Osteoblast (primary cell): ENCODE measurements around the gene DENND1A. TPM values are rescaled to one million over a fixed set of nuclear protein-coding genes. Genes with fewer than 3 reads are reported as not detected.

Experiments used
- DNase-seq: peaks from one replicate; pipeline ENCODE4 v3.0.0; 2011; ENCODE audit warnings: low spot score, mixed read lengths; ENCODE audit not compliant: insufficient read length; ENCODE audit errors: missing footprints
- H2AFZ ChIP-seq: 2 replicates; pipeline ENCODE4 v1.6.0; 2011; ENCODE audit warnings: mild to moderate bottlenecking, low read length
- H3K27ac ChIP-seq: 2 replicates; pipeline ENCODE4 v1.5.1; 2011; ENCODE audit warnings: mild to moderate bottlenecking, low read depth, low read length, moderate library complexity
- H3K27me3 ChIP-seq: 2 replicates; pipeline ENCODE4 v1.6.0; 2012; ENCODE audit warnings: mild to moderate bottlenecking, control low read depth, inconsistent platforms, low read length, moderate library complexity; ENCODE audit not compliant: insufficient read depth
- H3K36me3 ChIP-seq: 2 replicates; pipeline ENCODE4 v1.5.1; 2011; ENCODE audit warnings: mild to moderate bottlenecking, low read length, control low read depth, moderate library complexity; ENCODE audit not compliant: insufficient read depth
- H3K4me1 ChIP-seq: 2 replicates; pipeline ENCODE4 v1.5.1; 2011; ENCODE audit warnings: mild to moderate bottlenecking, low read length, control low read depth, moderate library complexity; ENCODE audit not compliant: insufficient read depth
- H3K4me2 ChIP-seq: 2 replicates; pipeline ENCODE4 v1.6.0; 2011; ENCODE audit warnings: mild to moderate bottlenecking, low read length; ENCODE audit not compliant: insufficient read depth
- H3K4me3 ChIP-seq: fragments of 200-600 bp; sonication (generic); 3 replicates; pipeline ENCODE4 v1.5.1; 2012; ENCODE audit warnings: mild to moderate bottlenecking, low read length, inconsistent platforms; ENCODE audit not compliant: insufficient read depth
- H3K79me2 ChIP-seq: 2 replicates; pipeline ENCODE4 v1.6.0; 2012; ENCODE audit warnings: mild to moderate bottlenecking, low read length, control low read depth, inconsistent platforms; ENCODE audit not compliant: insufficient read depth
- H3K9me3 ChIP-seq: 2 replicates; pipeline ENCODE4 v1.5.1; 2011; ENCODE audit warnings: low read depth, low read length, control low read depth
- H4K20me1 ChIP-seq: 2 replicates; pipeline ENCODE4 v1.6.0; 2012; ENCODE audit warnings: mild to moderate bottlenecking, low read length, control low read depth; ENCODE audit not compliant: insufficient read depth
- total RNA-seq: library from RNA; depleted of rRNA; stranded (reverse); fragments of >200 nt; gene quantifications from 2 replicates; pipeline ENCODE4 v1.2.3, GENCODE V29; 2012
- TF ChIP-seq, protein P1 (sequence below): IDR thresholded peaks from 2 replicates; pipeline ENCODE4 v1.5.1; 2011; ENCODE audit warnings: mild to moderate bottlenecking, low read depth, low read length, moderate library complexity; ENCODE audit errors: extremely low read depth

DENND1A gene
- total RNA-seq, 1 donor, result 14.1 TPM

DNA sequence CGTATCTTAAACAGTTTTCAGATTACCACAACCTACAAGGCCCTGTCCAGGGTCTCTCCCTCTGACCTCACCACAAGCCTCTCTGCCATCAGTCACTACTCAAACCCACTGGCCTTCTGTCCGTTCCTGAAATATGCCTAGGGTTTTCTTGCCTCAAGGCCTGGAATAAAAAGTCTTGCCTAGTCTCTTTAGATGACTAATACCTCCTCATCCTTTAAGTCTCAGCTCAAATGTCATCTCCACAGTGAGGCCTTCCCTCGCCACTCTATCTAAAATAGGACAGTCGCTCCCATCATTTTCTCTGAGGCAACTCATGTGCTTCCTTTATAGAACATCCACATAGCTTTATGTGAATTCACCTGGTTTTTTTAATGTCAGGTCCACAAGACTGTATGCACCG is 5.2 kb downstream of the DENND1A start:
- Histone ChIP-seq H2AFZ (no peak overlapping the region), H3K9me3 (no peaks in the 10 kb centered on the region), H3K27ac (no peak overlapping the region), H3K79me2 (peaks cover 30% of the 10 kb centered on the region), H4K20me1 (peaks cover 40% of the 10 kb centered on the region), H3K27me3 (no peaks in the 10 kb centered on the region), H3K4me2 (no peak overlapping the region), H3K4me3 (no peak overlapping the region), H3K4me1 (peaks cover 22% of the 10 kb centered on the region), H3K36me3 (no peaks in the 10 kb centered on the region)
- no peak for DNase-seq
- TF ChIP-seq, protein P1, sequence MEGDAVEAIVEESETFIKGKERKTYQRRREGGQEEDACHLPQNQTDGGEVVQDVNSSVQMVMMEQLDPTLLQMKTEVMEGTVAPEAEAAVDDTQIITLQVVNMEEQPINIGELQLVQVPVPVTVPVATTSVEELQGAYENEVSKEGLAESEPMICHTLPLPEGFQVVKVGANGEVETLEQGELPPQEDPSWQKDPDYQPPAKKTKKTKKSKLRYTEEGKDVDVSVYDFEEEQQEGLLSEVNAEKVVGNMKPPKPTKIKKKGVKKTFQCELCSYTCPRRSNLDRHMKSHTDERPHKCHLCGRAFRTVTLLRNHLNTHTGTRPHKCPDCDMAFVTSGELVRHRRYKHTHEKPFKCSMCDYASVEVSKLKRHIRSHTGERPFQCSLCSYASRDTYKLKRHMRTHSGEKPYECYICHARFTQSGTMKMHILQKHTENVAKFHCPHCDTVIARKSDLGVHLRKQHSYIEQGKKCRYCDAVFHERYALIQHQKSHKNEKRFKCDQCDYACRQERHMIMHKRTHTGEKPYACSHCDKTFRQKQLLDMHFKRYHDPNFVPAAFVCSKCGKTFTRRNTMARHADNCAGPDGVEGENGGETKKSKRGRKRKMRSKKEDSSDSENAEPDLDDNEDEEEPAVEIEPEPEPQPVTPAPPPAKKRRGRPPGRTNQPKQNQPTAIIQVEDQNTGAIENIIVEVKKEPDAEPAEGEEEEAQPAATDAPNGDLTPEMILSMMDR, result no peak

DNA sequence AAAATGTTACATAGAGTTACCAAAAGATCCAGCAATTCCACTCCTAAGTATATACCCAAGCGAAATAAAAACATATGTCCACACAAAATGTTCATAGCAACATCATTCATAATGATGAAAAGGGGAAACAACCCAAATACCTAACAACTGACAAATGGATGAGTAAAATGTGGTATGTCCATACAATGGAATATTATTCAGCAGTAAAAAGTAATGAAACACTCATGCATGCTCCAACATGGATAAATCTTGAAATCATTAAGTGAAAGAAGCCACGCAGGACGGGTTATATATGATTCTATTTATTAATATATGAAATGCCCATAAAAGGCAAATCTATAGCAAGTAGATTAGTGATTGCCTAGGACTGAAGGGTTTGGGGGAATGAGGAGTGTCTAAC is 6.0 kb downstream of the DENND1A start:
- TF ChIP-seq, protein P1, result no peak
- Histone ChIP-seq H3K79me2 (peaks cover 27% of the 10 kb centered on the region), H2AFZ (no peak overlapping the region), H3K36me3 (no peaks in the 10 kb centered on the region), H3K4me1 (peaks cover 17% of the 10 kb centered on the region), H3K9me3 (no peaks in the 10 kb centered on the region), H3K4me3 (no peak overlapping the region), H3K4me2 (no peak overlapping the region), H3K27ac (no peak overlapping the region), H3K27me3 (no peaks in the 10 kb centered on the region), H4K20me1 (peaks cover 40% of the 10 kb centered on the region)
- DNase-seq, result no peak

- Histone ChIP-seq H3K79me2 (peaks cover 27% of the 10 kb centered on the region), H3K4me2 (no peak overlapping the region), H3K27me3 (no peaks in the 10 kb centered on the region)
These were observed 6.5 kb downstream of the DENND1A start for GRCh38 chr9:123923377-123923776.

GRCh38 chr9:123922911-123923310 is 7.0 kb downstream of the DENND1A start:
- Histone ChIP-seq H3K4me2 (no peak overlapping the region), H3K79me2 (peaks cover 27% of the 10 kb centered on the region)

More at GRCh38 chr9:123923377-123923776, 6.5 kb downstream of the DENND1A start:
- TF ChIP-seq, protein P1, result no peak
- no peak overlapping the region for H2AFZ ChIP-seq
- H3K27ac ChIP-seq, result no peak overlapping the region
- no peaks in the 10 kb centered on the region for H3K36me3 ChIP-seq
- H3K9me3 ChIP-seq, result no peaks in the 10 kb centered on the region
- H3K4me1 ChIP-seq, result peaks cover 12% of the 10 kb centered on the region
- H4K20me1 ChIP-seq, result peaks cover 36% of the 10 kb centered on the region
- H3K4me3 ChIP-seq, result no peak overlapping the region
- DNase-seq, result peak; percentile 44

More at GRCh38 chr9:123922911-123923310, 7.0 kb downstream of the DENND1A start:
- peaks cover 8% of the 10 kb centered on the region for H3K4me1 ChIP-seq
- no peak overlapping the region for H2AFZ ChIP-seq
- no peaks in the 10 kb centered on the region for H3K27me3 ChIP-seq
- no peaks in the 10 kb centered on the region for H3K36me3 ChIP-seq
- H3K4me3 ChIP-seq, result no peak overlapping the region
- no peak overlapping the region for H3K27ac ChIP-seq
- no peak for DNase-seq
- peaks cover 31% of the 10 kb centered on the region for H4K20me1 ChIP-seq
- TF ChIP-seq, protein P1, result no peak
- no peaks in the 10 kb centered on the region for H3K9me3 ChIP-seq
